Measurements from ENCODE around the gene HLA-DOB.

DNA sequence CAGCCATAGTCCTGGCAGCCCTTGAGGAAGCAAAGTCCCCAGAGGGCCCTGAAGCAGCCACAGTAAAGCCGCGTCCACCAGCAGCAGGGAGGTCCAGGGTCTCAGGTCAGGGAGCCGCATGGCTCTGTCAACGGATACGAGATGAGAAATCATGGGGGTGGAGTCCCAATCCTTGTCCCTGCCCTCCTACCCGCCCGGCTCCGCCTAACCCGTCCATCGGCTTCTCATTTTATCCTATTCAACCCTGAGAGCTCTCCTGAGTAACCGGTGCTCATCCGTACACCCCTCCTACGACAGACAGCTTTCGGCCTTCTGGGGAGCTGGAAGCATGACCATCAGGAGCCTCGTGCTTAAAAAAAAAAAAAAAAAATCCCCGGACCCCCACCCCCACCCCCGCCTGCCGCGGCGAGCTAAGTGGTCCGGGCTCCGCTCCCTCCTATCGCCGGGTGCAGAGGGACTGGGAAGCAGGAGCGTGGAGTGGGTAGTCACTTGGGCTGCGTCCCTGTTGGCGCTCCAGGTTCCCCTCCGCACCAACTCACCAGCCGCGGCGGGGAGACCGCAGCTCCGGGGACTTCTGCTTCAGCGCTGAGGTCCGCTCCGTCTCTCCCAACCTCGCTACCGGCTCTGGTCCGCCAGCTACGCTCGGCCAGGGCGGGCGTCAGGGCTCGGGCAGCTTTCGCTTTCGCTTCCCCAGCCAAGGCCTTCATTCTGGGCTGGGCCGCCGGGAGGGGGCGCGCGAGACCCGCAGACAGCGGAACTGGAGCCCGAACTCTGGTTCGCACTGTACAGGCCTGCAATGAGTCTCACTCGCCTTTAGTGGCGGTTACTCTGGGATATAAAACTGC lies 21.5 kb upstream of the HLA-DOB start, which contains the start of gene TAP2:
- no peak for TF ChIP-seq SUZ12 (IDR thresholded peaks at IDR 0.05)
- TF ChIP-seq LEF1 (IDR thresholded peaks at IDR 0.05; ENCODE audit: borderline replicate concordance): no peak
- TF ChIP-seq CTBP1 (IDR thresholded peaks at IDR 0.05; ENCODE audit: borderline replicate concordance): no peak
- peak; percentile 45; the same call in 1 of the 2 replicates for TF ChIP-seq L3MBTL2 (conservative IDR thresholded peaks at IDR 0.05)
- no peak for TF ChIP-seq SP1 (IDR thresholded peaks at IDR 0.05)
- TF ChIP-seq FOXM1 (IDR thresholded peaks at IDR 0.05; ENCODE audit: borderline replicate concordance): no peak
- no peak for TF ChIP-seq TARDBP (IDR thresholded peaks at IDR 0.05)
- TF ChIP-seq FOXA1 (IDR thresholded peaks at IDR 0.05): no peak

Data from HEK293T (cell line).